Measurements from ENCODE around the gene ZCCHC7.

DNA sequence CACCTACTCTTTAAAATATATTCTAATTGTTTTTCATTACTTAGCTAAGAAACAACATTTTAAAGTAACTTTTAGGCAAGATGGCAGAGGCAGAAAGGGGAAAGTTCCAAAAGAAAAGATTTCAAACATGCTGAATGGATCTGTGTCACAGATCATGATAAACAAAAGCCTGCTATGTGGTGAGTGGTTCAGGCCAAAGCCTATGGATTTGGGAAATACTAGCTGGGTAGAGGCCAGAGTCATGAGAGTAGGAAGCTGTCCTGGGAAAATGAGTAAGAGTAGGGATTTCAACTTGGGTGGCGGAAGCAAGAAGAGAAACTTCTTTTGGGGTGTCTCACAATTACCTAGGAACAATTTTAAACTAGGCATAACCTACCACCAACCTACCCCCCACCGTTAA lies 233.4 kb downstream of the ZCCHC7 start:
- TF ChIP-seq POLR2A (IDR thresholded peaks at IDR 0.05; ENCODE audit: low read depth): no peak
- TF ChIP-seq, protein P1, sequence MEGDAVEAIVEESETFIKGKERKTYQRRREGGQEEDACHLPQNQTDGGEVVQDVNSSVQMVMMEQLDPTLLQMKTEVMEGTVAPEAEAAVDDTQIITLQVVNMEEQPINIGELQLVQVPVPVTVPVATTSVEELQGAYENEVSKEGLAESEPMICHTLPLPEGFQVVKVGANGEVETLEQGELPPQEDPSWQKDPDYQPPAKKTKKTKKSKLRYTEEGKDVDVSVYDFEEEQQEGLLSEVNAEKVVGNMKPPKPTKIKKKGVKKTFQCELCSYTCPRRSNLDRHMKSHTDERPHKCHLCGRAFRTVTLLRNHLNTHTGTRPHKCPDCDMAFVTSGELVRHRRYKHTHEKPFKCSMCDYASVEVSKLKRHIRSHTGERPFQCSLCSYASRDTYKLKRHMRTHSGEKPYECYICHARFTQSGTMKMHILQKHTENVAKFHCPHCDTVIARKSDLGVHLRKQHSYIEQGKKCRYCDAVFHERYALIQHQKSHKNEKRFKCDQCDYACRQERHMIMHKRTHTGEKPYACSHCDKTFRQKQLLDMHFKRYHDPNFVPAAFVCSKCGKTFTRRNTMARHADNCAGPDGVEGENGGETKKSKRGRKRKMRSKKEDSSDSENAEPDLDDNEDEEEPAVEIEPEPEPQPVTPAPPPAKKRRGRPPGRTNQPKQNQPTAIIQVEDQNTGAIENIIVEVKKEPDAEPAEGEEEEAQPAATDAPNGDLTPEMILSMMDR (IDR thresholded peaks at IDR 0.05): no peak
- TF ChIP-seq EP300 (IDR thresholded peaks at IDR 0.05): no peak
- TF ChIP-seq POLR2AphosphoS5 (IDR thresholded peaks at IDR 0.05): no peak
